ENCODE results near the gene EIF4EBP3.

DNA sequence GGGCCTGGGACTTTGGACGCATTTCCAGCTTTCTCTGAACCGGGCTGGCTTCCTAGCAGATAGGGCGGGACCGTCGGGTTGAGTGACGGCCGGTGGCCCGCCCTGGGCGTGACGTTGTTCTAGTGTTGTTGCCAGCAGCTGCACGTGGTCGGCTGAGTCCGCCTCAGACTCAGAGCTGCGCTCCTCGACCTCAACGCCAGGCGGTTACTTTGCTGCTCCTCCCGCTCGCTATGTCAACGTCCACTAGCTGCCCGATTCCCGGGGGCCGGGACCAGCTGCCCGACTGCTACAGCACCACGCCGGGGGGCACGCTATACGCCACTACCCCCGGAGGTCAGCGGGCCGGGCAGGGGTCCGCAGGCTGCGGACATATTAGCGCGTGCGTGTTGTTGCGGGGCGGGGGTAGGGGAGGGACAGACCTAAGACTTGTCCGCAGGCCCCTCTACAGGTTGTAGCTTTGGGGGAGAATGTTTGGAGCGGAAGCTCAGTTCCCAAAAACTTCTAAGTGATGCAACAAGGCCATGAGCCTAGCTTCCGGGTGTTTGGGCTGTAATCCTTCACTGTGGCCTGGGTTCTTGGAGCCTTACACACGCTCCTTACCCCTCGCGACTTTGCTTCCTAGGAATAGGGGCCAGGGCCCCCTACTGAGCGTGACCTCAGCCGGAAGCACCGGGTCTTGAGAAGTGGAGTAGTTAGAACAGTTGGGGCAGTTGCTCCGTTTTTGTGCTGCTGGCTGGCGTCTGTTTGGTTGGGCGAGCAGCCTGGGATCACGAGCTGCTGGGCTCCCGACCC, at the start of gene EIF4EBP3:
- TF ChIP-seq, protein P1, sequence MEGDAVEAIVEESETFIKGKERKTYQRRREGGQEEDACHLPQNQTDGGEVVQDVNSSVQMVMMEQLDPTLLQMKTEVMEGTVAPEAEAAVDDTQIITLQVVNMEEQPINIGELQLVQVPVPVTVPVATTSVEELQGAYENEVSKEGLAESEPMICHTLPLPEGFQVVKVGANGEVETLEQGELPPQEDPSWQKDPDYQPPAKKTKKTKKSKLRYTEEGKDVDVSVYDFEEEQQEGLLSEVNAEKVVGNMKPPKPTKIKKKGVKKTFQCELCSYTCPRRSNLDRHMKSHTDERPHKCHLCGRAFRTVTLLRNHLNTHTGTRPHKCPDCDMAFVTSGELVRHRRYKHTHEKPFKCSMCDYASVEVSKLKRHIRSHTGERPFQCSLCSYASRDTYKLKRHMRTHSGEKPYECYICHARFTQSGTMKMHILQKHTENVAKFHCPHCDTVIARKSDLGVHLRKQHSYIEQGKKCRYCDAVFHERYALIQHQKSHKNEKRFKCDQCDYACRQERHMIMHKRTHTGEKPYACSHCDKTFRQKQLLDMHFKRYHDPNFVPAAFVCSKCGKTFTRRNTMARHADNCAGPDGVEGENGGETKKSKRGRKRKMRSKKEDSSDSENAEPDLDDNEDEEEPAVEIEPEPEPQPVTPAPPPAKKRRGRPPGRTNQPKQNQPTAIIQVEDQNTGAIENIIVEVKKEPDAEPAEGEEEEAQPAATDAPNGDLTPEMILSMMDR (optimal IDR thresholded peaks at IDR 0.05 in 1 of 3, IDR thresholded peaks at IDR 0.05 in 1 of 3, conservative IDR thresholded peaks at IDR 0.05 in 1 of 3; ENCODE audit: extremely low read depth in 1 of 3, insufficient read depth in 2 of 3, low read length in 3 of 3) = peak; percentile 43 to 81 (median 54)
- no peak for TF ChIP-seq EZH2 (IDR thresholded peaks at IDR 0.05; ENCODE audit: low read length)

Measured in keratinocyte (primary cell).